22Rv1 (cell line): ENCODE data around the gene SLC39A12.

Source experiments
- H3K27ac ChIP-seq: fragments of 450-650 bp; 2 replicates; pipeline ENCODE4 v1.5.1; 2017
- ZFX ChIP-seq: fragments of 450-650 bp; IDR thresholded peaks from 2 replicates; pipeline ENCODE4 v1.6.1; 2017; ENCODE audit warnings: antibody characterized with exemption, borderline replicate concordance
- TF ChIP-seq, protein P1 (sequence below): fragments of 450-650 bp; IDR thresholded peaks from 2 replicates; pipeline ENCODE4 v1.5.1; 2017; ENCODE audit warnings: mild to moderate bottlenecking

Gene SLC39A12

DNA sequence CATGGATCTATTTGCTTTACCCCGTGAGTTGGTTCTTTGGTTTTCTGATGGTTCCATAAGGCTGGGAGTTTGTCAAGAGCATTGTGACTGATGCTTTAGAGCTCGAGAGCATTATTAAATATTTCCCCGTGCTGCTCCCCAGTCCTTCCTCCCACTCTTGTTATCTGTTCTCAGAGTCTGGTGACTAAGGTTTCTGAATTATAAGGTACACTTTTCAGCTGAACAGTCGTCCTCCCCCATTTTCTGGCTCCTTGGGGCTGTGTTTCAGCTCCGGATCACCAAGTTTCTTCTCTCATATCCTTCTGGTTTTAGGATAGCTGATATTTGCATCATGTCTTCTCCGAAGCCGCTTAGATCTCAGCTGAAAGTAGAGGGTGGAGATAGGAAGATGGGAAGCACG, 130.7 kb downstream of the SLC39A12 start:
- no peak for TF ChIP-seq ZFX
- TF ChIP-seq, protein P1, sequence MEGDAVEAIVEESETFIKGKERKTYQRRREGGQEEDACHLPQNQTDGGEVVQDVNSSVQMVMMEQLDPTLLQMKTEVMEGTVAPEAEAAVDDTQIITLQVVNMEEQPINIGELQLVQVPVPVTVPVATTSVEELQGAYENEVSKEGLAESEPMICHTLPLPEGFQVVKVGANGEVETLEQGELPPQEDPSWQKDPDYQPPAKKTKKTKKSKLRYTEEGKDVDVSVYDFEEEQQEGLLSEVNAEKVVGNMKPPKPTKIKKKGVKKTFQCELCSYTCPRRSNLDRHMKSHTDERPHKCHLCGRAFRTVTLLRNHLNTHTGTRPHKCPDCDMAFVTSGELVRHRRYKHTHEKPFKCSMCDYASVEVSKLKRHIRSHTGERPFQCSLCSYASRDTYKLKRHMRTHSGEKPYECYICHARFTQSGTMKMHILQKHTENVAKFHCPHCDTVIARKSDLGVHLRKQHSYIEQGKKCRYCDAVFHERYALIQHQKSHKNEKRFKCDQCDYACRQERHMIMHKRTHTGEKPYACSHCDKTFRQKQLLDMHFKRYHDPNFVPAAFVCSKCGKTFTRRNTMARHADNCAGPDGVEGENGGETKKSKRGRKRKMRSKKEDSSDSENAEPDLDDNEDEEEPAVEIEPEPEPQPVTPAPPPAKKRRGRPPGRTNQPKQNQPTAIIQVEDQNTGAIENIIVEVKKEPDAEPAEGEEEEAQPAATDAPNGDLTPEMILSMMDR = no peak
- no peak overlapping the region for H3K27ac ChIP-seq

DNA sequence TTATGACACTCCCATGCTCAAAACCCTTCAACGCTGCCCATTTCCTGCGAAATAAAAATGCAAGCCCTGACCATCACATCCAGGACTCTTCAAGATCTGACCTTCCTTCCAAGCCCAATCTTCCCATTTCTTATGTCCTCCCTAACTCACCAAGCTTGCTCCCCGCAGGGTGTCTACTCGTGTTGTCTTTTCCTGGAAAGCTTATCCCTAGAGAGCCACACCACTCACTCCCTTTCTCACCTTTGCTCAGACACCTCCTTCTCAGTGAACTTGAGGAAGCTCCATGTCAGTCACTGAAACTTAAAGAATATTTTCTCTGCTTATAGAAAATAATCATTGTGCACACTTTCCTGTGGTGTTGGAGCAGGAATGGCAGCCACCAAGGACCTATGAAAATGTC, 134.1 kb downstream of the SLC39A12 start:
- TF ChIP-seq ZFX = no peak
- TF ChIP-seq, protein P1 = no peak
- no peak overlapping the region for H3K27ac ChIP-seq

DNA sequence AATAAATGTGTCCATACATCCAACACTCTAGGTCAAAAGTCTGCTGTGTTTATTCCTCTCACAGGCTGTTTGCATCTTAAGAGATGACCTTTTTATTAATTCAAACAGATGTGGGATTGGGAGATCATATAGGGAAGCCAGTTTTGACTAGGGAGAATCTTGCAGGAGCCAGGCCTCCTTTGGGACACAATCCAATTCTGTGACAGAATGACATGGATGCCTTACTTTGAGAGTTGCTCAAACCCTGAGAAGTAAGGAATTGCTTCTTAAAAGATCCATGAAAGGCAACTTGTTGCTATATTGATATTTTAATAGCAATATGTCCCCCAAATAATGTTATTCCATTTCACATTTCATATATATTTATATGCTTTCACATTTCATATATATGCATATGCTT, 135.0 kb downstream of the SLC39A12 start:
- TF ChIP-seq ZFX = no peak
- TF ChIP-seq, protein P1 = no peak
- no peak overlapping the region for H3K27ac ChIP-seq

DNA sequence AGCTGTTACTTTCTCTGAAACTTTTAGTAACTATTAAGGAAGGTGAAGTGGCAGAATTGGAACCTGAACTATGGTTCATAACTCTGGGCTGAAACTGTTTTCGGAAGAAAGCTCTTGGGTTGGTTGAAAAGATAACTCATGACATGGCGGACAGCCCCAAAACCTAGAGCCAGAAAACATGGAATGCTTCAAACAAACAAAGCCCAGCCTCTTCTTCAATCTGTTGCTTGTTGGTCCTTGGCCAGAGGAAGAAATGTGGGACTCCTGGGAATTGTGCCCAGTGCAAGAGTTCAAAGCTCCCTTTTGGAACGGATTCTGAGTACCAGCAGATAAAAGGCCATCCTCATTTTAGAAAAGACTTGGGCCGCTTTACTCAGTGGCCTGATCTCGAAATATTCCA, 135.6 kb downstream of the SLC39A12 start:
- no peak for TF ChIP-seq ZFX
- TF ChIP-seq, protein P1 = no peak

More for the DNA sequence above, 135.6 kb downstream of the SLC39A12 start:
- no peak overlapping the region for H3K27ac ChIP-seq
